ENCODE measurements around the gene SAMSN1. TPM values are rescaled to one million over a fixed set of nuclear protein-coding genes. Genes with fewer than 3 reads are reported as not detected.

Gene SAMSN1
- total and polyA plus RNA-seq, 9 of the 15 experiments (the other 6 are each of a cell fraction or from before 2014, with no cell fraction given), result 101 to 223 (median 159) TPM

DNA sequence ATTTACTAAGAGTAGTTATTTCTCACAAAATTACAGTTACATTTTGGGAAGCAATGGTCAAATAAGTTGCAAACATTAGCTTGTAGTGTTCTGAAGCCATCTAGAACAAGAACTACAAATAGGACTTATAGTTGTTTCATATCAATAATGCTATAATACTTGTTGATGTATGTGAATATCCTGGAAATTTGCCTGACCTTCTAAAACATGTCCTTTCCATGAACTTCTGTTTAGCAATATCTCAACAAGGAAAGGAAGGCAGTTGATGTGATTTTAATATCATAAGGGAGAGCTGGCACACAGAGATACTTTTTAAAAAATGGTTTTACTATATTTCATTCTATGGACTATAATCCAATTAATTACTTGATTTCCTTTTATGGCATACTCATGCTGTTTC is 47.1 kb upstream of the SAMSN1 start:
- no peaks in the 10 kb centered on the region; a peak in 2 of 5 replicates for H3K4me1 ChIP-seq (replicated peaks in 1 of 2; ENCODE audit: control insufficient read depth in 2 of 2, insufficient read depth in 2 of 2, low read length in 2 of 2)
- no peak overlapping the region for H3K9ac ChIP-seq (ENCODE audit: insufficient read depth in 1 of 2, low read depth in 2 of 2, low read length in 2 of 2)
- no peak overlapping the region for H3K4me3 ChIP-seq
- no peaks in the 10 kb centered on the region for H3K79me2 ChIP-seq (ENCODE audit: control insufficient read depth, insufficient read depth, low read length)
- FAIRE-seq, result no peak
- no peak for ATAC-seq
- no peaks in the 10 kb centered on the region for H3K36me3 ChIP-seq (ENCODE audit: control insufficient read depth, insufficient read depth, low read length)
- in situ Hi-C loops (cut with MboI), result no loop called here
- H3K4me2 ChIP-seq (ENCODE audit: insufficient read depth, low read length), result no peak overlapping the region
- no peak overlapping the region for H2AFZ ChIP-seq (ENCODE audit: low read depth, low read length)
- CTCF ChIA-PET (ENCODE audit: low intra/inter-chr PET ratio), result interaction anchor here (0.6 kb wide), 1 partner anchor 35 kb away, joined by 3 read pairs; no protein-coding TSS in a partner anchor
- intact Hi-C loops (cut with micrococcal nuclease), result no loop called here
- TF ChIP-seq HMG20A (CRISPR knock-in tag; conservative IDR thresholded peaks at IDR 0.05), result no peak
- no peak for TF ChIP-seq BRF1 (IDR thresholded peaks at IDR 0.05; ENCODE audit: borderline replicate concordance, extremely low read depth, insufficient read length)
- TF ChIP-seq EWSR1 (IDR thresholded peaks at IDR 0.05; ENCODE audit: borderline replicate concordance, low read depth, partially characterized antibody), result no peak
- no peak for TF ChIP-seq CREM (IDR thresholded peaks at IDR 0.05; ENCODE audit: low read depth)
- no peak for TF ChIP-seq ZFX (CRISPR knock-in tag; IDR thresholded peaks at IDR 0.05)
- no peak for TF ChIP-seq CEBPG (CRISPR knock-in tag; IDR thresholded peaks at IDR 0.05)
- TF ChIP-seq CEBPG (tag; conservative IDR thresholded peaks at IDR 0.05 in 1 of 2, IDR thresholded peaks at IDR 0.05 in 1 of 2), result no peak
- TF ChIP-seq ZHX1 (conservative IDR thresholded peaks at IDR 0.05; ENCODE audit: low read length), result no peak
- TF ChIP-seq ZNF696 (CRISPR knock-in tag; conservative IDR thresholded peaks at IDR 0.05), result no peak
- no peak for TF ChIP-seq ZNF311 (CRISPR knock-in tag; IDR thresholded peaks at IDR 0.05)
- TF ChIP-seq ZNF507 (tag; conservative IDR thresholded peaks at IDR 0.05), result no peak
- no peak for TF ChIP-seq GMEB1 (CRISPR knock-in tag; IDR thresholded peaks at IDR 0.05)
- no peak for TF ChIP-seq ZNF23 (CRISPR knock-in tag; IDR thresholded peaks at IDR 0.05)
- no peak for TF ChIP-seq ZNF766 (CRISPR knock-in tag; conservative IDR thresholded peaks at IDR 0.05)
- no peak for TF ChIP-seq GATA2 (CRISPR knock-in tag; IDR thresholded peaks at IDR 0.05)
- no peak for TF ChIP-seq ZNF140 (CRISPR knock-in tag; IDR thresholded peaks at IDR 0.05)
- TF ChIP-seq HNRNPUL1 (IDR thresholded peaks at IDR 0.05; ENCODE audit: low read length), result no peak
- H3K27me3 ChIP-seq (ENCODE audit: control insufficient read depth in 2 of 2, insufficient read depth in 2 of 2, low read length in 2 of 2), result no peaks in the 10 kb centered on the region
- H4K20me1 ChIP-seq (replicated peaks; ENCODE audit: control insufficient read depth, insufficient read depth, low read length), result no peaks in the 10 kb centered on the region
- POLR2A ChIA-PET, result interaction anchor here (3.8 to 4.2 kb wide), 2 partner anchors 10 to 13 kb away, joined by 11 to 19 read pairs; no protein-coding TSS in a partner anchor
- H3K9me3 ChIP-seq (replicated peaks; ENCODE audit: control insufficient read depth, insufficient read depth, low read depth, low read length), result 0 out of 2 replicates have a peak, but pooled peaks cover 3% of the 10 kb centered on the region
- no peak overlapping the region for H3K27ac ChIP-seq (ENCODE audit: extremely low read depth, low read depth, low read length)
- no peaks in the 10 kb centered on the region for H3K9me1 ChIP-seq (ENCODE audit: control insufficient read depth, insufficient read depth, low read length)
- no TSS peak for BruUV-seq (replicated peaks)
- DNase-seq (ENCODE audit: extremely low read depth in 1 of 4, low spot score in 3 of 4), result no peak

All from K562 (cell line).